Measurements from ENCODE around the gene UBFD1.
A peak's percentile ranks its signal among the peaks of the same experiment; 100 is the strongest.
"Not testable (repeated sequence)": the region's sequence is repeated elsewhere in the genome, so short reads cannot be mapped to it uniquely, and the experiment has no call there.

UBFD1 gene, protein sequence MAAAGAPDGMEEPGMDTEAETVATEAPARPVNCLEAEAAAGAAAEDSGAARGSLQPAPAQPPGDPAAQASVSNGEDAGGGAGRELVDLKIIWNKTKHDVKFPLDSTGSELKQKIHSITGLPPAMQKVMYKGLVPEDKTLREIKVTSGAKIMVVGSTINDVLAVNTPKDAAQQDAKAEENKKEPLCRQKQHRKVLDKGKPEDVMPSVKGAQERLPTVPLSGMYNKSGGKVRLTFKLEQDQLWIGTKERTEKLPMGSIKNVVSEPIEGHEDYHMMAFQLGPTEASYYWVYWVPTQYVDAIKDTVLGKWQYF

GRCh38 chr16:23556881-23557778 lies at the start of gene UBFD1, which contains the start of gene EARS2:
TSS of gene UBFD1 (plus strand) at chr16:23557727. CDS start at chr16:23557743, 16 bp downstream.
TSS of gene EARS2 (minus strand) at chr16:23557350. CDS start at chr16:23557343, 7 bp downstream.
- DNase-seq: peak; percentile 98

GRCh38 chr16:23508589-23509440 lies 48.7 kb upstream of the UBFD1 start:
- peak; percentile 20 for DNase-seq

DNA sequence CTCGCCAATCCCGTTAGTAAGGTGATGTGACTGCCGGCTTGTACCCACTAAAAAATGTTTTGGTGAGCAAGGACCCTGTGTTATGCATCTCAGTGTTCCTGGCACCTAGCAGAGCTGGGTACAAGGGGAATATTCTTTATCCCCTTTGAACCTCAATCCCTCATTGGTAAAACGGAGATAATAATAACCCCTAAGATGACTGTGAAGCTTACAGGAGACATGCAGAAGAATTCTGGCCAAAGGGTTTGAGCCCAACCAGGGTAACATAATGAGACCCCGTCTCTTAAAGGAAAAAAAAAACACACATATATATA lies 48.1 kb upstream of the UBFD1 start:
- DNase-seq: no peak

- peak; percentile 44 for DNase-seq
Observed at GRCh38 chr16:23509782-23510163, 47.8 kb upstream of the UBFD1 start.

DNA sequence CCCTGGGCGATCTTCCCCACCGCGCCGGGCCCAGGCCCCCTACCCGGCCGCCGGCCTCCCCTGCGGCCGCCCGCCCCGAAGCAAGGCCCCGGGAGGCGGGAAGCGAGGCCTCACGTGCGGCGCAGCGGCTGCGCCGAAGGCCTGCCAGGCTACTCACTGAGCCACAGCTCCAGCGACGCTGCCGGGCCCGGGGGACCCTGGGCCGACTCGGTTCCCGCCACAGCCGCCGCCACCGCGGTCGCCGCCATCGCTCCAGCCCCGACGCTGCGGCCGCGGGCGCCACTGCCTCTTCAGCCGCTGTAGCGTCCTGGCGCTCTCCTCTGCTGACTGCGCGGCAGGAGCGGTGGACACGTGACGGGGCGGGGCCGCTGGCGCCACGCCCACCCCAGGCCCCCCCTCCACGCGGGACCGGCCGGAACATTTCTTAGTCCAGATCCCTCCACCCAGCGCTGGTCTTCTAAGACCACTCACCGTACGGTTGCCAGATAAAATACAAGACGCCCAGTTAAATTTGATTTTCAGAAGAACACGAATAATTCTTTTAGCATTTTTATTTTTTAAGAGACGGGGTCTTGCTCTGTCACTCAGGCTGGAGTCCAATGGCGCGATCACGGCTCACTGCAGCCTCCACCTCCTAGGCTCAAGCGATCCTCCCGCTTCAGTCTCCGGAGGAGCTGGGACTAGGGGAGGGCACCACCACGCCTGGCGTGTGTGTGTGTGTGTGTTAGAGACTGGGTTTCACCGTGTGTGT lies 47.2 kb upstream of the UBFD1 start, which contains the start of gene GGA2:
TSS of gene GGA2 (minus strand) at position 331 of the 751 bp plus-strand sequence. CDS start at position 248, 83 bp downstream.
- DNase-seq: peak; percentile 84

GRCh38 chr16:23510915-23511270 lies 46.6 kb upstream of the UBFD1 start:
- not testable (repeated sequence) for DNase-seq

DNA sequence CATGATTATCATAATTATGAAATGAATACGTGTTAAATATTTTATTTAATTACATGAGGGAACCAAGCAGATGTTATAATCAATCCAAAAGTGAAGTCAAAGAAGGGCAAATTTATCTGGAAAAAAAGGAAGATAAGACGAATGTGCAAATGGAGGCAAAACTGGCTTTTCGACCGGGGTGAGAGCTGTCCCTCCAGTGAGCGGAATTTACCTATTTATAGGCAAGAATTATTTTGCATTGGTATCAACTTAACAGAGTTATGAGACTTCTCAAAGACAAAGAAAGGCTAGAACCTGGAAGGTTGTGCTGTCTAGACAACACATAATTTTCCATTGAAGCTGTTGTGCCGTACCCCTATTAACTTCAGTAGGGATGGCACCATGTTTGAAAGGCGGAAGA lies 45.8 kb upstream of the UBFD1 start:
- DNase-seq: no peak

DNA sequence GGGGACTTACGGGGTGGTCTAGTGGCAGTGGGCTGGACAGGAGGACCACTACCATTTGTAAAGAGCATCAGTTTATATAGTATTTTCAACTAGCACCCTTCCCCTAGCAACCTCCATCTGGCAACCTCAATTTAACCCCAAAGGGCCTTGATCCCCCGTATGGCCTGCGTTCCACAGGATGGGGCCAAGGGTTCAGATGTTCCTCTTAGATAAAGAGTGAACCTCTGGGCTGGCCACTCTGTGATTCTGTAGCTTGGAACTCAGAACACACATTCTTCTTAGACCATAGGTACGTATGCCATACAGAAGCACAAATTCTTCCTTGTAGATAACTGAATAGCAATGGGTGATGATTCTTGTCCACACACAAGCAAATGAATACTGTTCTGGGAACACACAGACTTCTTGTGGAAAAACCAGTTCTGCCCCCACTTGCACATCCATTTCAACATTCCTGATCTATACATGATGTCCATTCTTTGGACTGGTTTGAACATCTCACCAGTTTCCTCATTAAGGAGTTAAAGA lies 45.3 kb upstream of the UBFD1 start:
- DNase-seq: no peak

GRCh38 chr16:23514381-23515152 lies 43.0 kb upstream of the UBFD1 start:
- DNase-seq: no peak

GRCh38 chr16:23515881-23516280 lies 41.6 kb upstream of the UBFD1 start:
- no peak for DNase-seq

GRCh38 chr16:23516366-23517137 lies 41.0 kb upstream of the UBFD1 start:
- DNase-seq: no peak

DNA sequence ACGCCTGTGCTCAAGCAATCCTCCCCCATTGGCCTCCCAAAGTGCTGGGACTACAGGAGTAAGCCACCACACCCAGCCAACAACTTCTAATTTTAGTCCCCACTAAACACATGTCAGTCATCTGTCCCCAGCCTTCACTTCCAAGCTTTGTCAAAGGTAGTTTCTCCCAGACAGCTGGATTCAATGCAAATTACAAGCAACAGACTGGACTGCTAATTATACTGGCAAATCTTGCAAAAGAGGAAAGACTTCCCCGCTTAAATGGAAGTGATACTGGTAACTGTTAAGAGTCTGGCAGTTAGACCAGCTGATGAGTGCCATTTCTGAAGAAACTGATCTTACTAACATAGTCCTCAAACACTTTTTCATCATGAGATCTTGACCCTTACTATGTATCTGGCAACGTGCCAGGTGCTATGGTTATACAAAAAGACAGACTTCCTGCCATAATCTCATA lies 39.1 kb upstream of the UBFD1 start:
- no peak for DNase-seq

DNA sequence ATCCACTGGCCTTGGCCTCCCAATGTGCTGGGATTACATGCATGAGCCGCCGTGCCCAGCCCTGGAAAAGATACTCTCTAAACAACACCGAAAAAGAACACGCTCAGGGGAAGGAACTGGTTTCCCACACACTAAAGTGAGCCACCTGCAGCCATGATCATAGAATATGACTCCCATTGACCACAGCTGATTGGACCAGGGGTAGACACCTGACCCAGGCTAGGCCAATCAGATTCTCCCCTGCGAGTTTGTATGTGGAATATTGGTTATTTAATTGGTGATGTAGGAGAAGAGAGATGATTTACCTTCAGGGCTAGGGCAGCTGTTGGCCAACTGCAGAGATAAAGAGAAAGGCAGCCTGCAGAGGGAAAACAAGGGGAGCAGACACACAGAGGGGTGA lies 38.2 kb upstream of the UBFD1 start:
- no peak for DNase-seq

DNA sequence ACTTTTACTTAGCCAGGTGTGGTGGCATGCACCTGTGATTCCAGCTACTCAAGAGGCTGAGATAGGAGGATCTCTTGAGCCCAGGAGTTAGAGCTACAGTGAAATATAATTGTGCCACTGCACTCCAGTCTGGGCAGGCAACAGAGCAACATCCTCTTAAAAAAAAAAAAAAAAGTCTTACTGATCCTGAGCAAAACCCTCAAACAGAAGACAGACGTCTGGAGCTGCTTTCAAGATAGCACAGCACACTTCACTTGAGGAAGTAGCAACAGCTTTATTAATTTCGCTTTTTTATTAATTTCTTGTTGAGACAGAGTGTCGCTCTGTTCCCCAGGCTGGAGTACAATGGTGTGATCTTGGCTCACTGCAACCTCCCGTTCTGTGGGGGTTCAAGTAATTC lies 37.0 kb upstream of the UBFD1 start:
- no peak for DNase-seq

DNA sequence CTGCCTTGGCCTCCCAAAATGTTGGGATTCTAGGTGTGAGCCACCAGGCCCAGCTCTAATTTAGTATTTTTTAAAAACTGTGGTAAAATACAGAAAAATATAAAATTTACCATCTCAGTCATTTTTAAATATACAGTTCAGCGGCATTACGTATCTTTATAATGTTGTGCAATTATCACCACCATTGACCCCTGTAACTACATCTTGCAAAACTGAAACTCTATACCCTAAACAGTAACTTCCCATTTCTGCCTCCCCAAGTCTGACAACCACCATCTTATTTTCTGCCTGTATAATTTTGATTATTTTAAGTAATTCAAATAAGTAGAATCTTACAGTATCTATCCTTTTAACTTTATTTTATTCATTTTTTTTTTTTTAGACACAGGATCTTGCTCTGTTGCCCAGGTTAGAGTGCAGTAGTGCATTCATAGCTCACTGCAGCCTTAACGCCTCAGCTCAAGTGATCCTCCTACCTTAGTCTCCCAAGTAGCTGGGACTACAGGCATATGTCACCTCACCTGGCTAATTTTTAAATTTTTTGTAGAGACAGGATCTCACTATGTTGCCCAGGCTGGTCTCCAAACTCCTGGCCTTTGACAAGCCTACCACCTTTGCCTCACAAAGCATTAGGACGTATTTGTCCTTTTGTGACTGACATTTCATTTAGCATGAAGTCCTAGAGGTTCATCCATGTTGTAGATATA lies 36.3 kb upstream of the UBFD1 start:
- DNase-seq: no peak

DNA sequence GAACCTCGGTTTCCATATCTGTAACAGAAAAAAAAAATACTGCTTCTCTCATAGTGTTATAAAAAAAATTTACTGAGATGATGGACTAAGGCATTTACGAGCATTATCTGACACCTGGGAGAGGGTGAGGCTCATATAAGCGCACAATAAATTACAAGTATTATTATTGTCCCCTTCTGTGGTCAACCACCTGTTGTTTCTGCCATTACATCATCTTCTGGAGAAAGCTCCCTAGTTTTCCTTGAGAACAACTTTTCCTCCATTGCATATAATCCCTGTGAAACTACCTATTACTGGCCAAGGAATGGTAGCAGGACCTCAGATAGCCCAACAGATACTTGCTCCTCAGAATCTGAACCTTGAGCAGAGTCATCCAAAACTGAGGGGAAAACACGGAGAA lies 35.6 kb upstream of the UBFD1 start:
- DNase-seq: no peak

GRCh38 chr16:23523321-23523720 lies 34.2 kb upstream of the UBFD1 start:
- no peak for DNase-seq

DNA sequence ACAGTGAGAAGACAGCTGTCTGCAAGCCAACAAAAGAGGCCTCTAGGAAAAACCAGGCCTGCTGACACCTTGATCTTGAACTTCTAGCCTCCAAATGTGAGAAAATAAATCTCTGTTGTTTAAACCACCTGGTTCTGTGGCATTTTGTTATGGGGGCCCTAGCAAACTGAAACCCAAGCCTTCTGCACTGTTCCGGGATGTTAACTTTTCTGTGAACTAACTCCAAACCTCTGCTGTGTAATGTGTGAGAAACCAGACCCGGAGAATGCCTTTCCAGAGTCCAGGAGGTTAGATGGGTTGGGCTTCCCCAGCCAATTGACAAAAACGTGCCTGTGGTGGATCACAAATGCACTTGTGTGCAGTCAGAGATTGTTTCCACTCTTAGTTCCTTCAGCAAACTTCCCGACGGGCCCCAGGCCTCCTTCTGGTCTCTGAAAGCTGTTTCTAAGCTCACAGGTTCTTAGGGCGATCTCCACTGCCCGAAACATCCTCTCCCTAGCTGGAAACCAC lies 33.6 kb upstream of the UBFD1 start:
- no peak for DNase-seq

GRCh38 chr16:23524886-23525285 lies 32.6 kb upstream of the UBFD1 start:
- no peak for DNase-seq
